BE2C (cell line): Measurements from ENCODE around the gene SLC35B2.

ENCODE experiments used
- DNase-seq: peaks from one replicate; pipeline ENCODE4 v3.0.0-alpha.2; 2020
- H3K27me3 ChIP-seq: fragments of 250-450 bp; sonication (Bioruptor Pico); 2 replicates; pipeline ENCODE4 v1.5.1; 2020; ENCODE audit warnings: mild to moderate bottlenecking
- H3K36me3 ChIP-seq: fragments of 250-450 bp; sonication (Bioruptor Pico); 2 replicates; pipeline ENCODE4 v1.5.1; 2020; ENCODE audit warnings: mild to moderate bottlenecking
- H3K4me1 ChIP-seq: fragments of 250-450 bp; sonication (Bioruptor Pico); 2 replicates; pipeline ENCODE4 v1.5.1; 2020
- H3K4me3 ChIP-seq: 2 replicates; pipeline ENCODE4 v1.5.1; 2011; ENCODE audit warnings: low read depth, low read length
- H3K9me3 ChIP-seq: fragments of 250-450 bp; sonication (Bioruptor Pico); 2 replicates; pipeline ENCODE4 v1.5.1; 2020
- TF ChIP-seq, protein P1 (sequence below): IDR thresholded peaks from 2 replicates; pipeline ENCODE4 v1.5.1; 2012; ENCODE audit warnings: mild to moderate bottlenecking, low read depth, low read length

Gene SLC35B2

DNA sequence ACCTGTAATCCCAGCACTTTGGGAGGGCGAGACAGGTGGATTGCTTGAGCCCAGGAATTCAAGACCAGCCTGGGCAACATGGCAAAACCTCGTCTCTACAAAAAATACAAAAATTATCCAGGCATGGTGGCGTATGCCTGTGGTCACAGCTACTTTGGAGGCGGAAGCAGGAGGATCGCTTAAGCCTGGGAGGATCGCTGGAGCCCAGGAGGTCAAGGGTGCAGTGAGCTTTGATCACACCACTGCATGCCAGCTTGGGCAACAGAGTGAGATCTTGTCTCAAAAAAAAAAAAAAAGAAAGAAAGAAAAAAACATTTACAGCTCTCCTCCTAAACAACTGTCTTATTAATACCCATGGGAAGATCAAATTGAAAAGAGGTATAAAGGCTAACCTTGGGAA lies 49.4 kb downstream of the SLC35B2 start:
- no peaks in the 10 kb centered on the region for H3K4me1 ChIP-seq
- H3K4me3 ChIP-seq, result no peak overlapping the region
- H3K36me3 ChIP-seq, result no peaks in the 10 kb centered on the region
- TF ChIP-seq, protein P1, sequence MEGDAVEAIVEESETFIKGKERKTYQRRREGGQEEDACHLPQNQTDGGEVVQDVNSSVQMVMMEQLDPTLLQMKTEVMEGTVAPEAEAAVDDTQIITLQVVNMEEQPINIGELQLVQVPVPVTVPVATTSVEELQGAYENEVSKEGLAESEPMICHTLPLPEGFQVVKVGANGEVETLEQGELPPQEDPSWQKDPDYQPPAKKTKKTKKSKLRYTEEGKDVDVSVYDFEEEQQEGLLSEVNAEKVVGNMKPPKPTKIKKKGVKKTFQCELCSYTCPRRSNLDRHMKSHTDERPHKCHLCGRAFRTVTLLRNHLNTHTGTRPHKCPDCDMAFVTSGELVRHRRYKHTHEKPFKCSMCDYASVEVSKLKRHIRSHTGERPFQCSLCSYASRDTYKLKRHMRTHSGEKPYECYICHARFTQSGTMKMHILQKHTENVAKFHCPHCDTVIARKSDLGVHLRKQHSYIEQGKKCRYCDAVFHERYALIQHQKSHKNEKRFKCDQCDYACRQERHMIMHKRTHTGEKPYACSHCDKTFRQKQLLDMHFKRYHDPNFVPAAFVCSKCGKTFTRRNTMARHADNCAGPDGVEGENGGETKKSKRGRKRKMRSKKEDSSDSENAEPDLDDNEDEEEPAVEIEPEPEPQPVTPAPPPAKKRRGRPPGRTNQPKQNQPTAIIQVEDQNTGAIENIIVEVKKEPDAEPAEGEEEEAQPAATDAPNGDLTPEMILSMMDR, result no peak
- no peaks in the 10 kb centered on the region for H3K9me3 ChIP-seq
- H3K27me3 ChIP-seq, result no peaks in the 10 kb centered on the region
- DNase-seq, result no peak
